ENCODE data around the gene SLAMF8. TPM values are rescaled to one million over a fixed set of nuclear protein-coding genes. Genes with fewer than 3 reads are reported as not detected.

Gene SLAMF8
- total RNA-seq, 1 donor from 2014 or later: not detected

- no peak for TF ChIP-seq CTCF (IDR thresholded peaks at IDR 0.05)
- H3K36me3 Mint-ChIP-seq (ENCODE audit: unreplicated experiment): no peaks in the 10 kb centered on the region
- H3K27me3 Mint-ChIP-seq (ENCODE audit: unreplicated experiment): no peaks in the 10 kb centered on the region
Observed at GRCh38 chr1:159857889-159858288, 31.2 kb downstream of the SLAMF8 start.

DNA sequence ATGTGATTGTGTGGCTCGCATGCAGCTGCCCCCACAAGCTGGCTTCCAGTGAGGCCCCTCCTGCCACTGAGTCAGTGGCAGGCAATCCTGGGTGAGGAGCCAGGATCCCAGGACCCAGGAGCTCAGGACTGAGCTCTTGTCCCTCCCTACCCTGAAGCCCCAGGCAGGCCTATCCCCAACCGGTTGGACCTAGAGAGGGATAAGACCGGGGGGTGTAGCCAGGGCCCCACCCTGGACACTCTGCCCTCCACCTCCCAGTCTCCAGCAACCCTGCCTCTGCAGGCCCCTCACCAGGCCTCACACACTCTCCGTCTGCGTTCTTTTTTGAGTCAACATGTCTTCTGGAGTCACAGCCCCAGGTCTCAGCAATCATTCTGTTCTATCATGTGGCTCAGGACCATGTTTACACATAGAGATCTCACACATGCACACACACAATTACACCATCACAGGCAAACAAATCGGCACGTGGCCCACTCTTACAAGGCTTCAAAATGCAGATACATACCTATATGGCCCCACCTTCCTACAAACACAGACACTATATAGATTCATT, 33.2 kb downstream of the SLAMF8 start:
- H3K4me3 Mint-ChIP-seq (ENCODE audit: unreplicated experiment): no peak overlapping the region
- no peak overlapping the region for H3K27ac Mint-ChIP-seq (ENCODE audit: unreplicated experiment)
- TF ChIP-seq CTCF (IDR thresholded peaks at IDR 0.05): no peak
- H3K36me3 Mint-ChIP-seq (ENCODE audit: unreplicated experiment): no peaks in the 10 kb centered on the region
- no peaks in the 10 kb centered on the region for H3K27me3 Mint-ChIP-seq (ENCODE audit: unreplicated experiment)
- H3K9me3 Mint-ChIP-seq (ENCODE audit: unreplicated experiment): no peaks in the 10 kb centered on the region
- peaks cover 5% of the 10 kb centered on the region for H3K4me1 Mint-ChIP-seq (ENCODE audit: unreplicated experiment)
- no peak for DNase-seq (ENCODE audit: extremely low spot score, unreplicated experiment)

More at GRCh38 chr1:159857889-159858288, 31.2 kb downstream of the SLAMF8 start:
- Mint-ChIP-seq H3K27ac (ENCODE audit: unreplicated experiment) (no peak overlapping the region), H3K4me1 (ENCODE audit: unreplicated experiment) (peaks cover 16% of the 10 kb centered on the region), H3K9me3 (ENCODE audit: unreplicated experiment) (no peaks in the 10 kb centered on the region), H3K4me3 (ENCODE audit: unreplicated experiment) (no peak overlapping the region)
- no peak for DNase-seq (ENCODE audit: extremely low spot score, unreplicated experiment)

GRCh38 chr1:159860456-159860855, 33.8 kb downstream of the SLAMF8 start:
- Mint-ChIP-seq H3K4me3 (ENCODE audit: unreplicated experiment) (no peak overlapping the region), H3K27me3 (ENCODE audit: unreplicated experiment) (no peaks in the 10 kb centered on the region), H3K4me1 (ENCODE audit: unreplicated experiment) (peaks cover 2% of the 10 kb centered on the region), H3K27ac (ENCODE audit: unreplicated experiment) (no peak overlapping the region), H3K9me3 (ENCODE audit: unreplicated experiment) (no peaks in the 10 kb centered on the region), H3K36me3 (ENCODE audit: unreplicated experiment) (no peaks in the 10 kb centered on the region)
- no peak for TF ChIP-seq CTCF (IDR thresholded peaks at IDR 0.05)
- no peak for DNase-seq (ENCODE audit: extremely low spot score, unreplicated experiment)

- DNase-seq (ENCODE audit: extremely low spot score, unreplicated experiment): no peak
- Mint-ChIP-seq H3K4me3 (ENCODE audit: unreplicated experiment) (no peak overlapping the region), H3K27ac (ENCODE audit: unreplicated experiment) (no peak overlapping the region), H3K4me1 (ENCODE audit: unreplicated experiment) (no peaks in the 10 kb centered on the region), H3K36me3 (ENCODE audit: unreplicated experiment) (no peaks in the 10 kb centered on the region), H3K9me3 (ENCODE audit: unreplicated experiment) (no peaks in the 10 kb centered on the region), H3K27me3 (ENCODE audit: unreplicated experiment) (no peaks in the 10 kb centered on the region)
- no peak for TF ChIP-seq CTCF (IDR thresholded peaks at IDR 0.05)
Observed at GRCh38 chr1:159861218-159861617, 34.5 kb downstream of the SLAMF8 start.

GRCh38 chr1:159862031-159862430, 35.4 kb downstream of the SLAMF8 start:
- no peak for DNase-seq (ENCODE audit: extremely low spot score, unreplicated experiment)
- no peak for TF ChIP-seq CTCF (IDR thresholded peaks at IDR 0.05)
- Mint-ChIP-seq H3K4me1 (ENCODE audit: unreplicated experiment) (no peaks in the 10 kb centered on the region), H3K36me3 (ENCODE audit: unreplicated experiment) (no peaks in the 10 kb centered on the region), H3K9me3 (ENCODE audit: unreplicated experiment) (no peaks in the 10 kb centered on the region), H3K4me3 (ENCODE audit: unreplicated experiment) (no peak overlapping the region), H3K27ac (ENCODE audit: unreplicated experiment) (no peak overlapping the region), H3K27me3 (ENCODE audit: unreplicated experiment) (peaks cover 2% of the 10 kb centered on the region)

Data from osteocyte (in vitro differentiated cells).